Stimulated activated naive B cell treated with anti-CD40 and anti-IgM and Interleukin-4, amounts not matched to agents 10 μg/mL and 1 μg/mL and 100 μg/mL, for 72 hours (primary cell): ENCODE data around the gene GCM1.

ENCODE experiments used
- ATAC-seq, 2 donors: fragments of 150-1000 bp; cut with Tn5 transposase; replicated peaks; 2 replicates each; pipeline ENCODE4 v1.10.0; 2021; ENCODE audit warnings: moderate library complexity in 1 of 2
- DNase-seq: peaks from one replicate; pipeline ENCODE4 v3.0.0; 2021
- H3K27ac Mint-ChIP-seq: one replicate; pipeline ENCODE4 v1.8.0; 2022; ENCODE audit warnings: mild to moderate bottlenecking, mixed read lengths
- H3K27me3 Mint-ChIP-seq, 2 donors: one replicate each; pipeline ENCODE4 v1.8.0; 2022; ENCODE audit warnings: mixed read lengths in 2 of 2
- H3K36me3 Mint-ChIP-seq, 2 donors: one replicate each; pipeline ENCODE4 v1.8.0; 2022; ENCODE audit warnings: mixed read lengths in 2 of 2, mild to moderate bottlenecking in 1 of 2
- H3K4me1 Mint-ChIP-seq, 2 donors: one replicate each; pipeline ENCODE4 v1.8.0; 2022; ENCODE audit warnings: mixed read lengths in 2 of 2, mild to moderate bottlenecking in 1 of 2
- H3K4me3 Mint-ChIP-seq, 2 donors: one replicate each; pipeline ENCODE4 v1.8.0; 2022; ENCODE audit warnings: mild to moderate bottlenecking in 2 of 2, mixed read lengths in 2 of 2, moderate library complexity in 1 of 2
- H3K9me3 Mint-ChIP-seq, 2 donors: one replicate each; pipeline ENCODE4 v1.8.0; 2022; ENCODE audit warnings: mixed read lengths in 2 of 2, mild to moderate bottlenecking in 1 of 2

The GCM1 gene

GRCh38 chr6:53107091-53107490, 41.5 kb downstream of the GCM1 start:
- Mint-ChIP-seq H3K27ac (no peak overlapping the region), H3K36me3 (peaks cover 0 to 3% of the 10 kb centered on the region in 2 donors), H3K9me3 (no peaks in the 10 kb centered on the region), H3K4me3 (no peak overlapping the region), H3K4me1 (no peaks in the 10 kb centered on the region), H3K27me3 (no peaks in the 10 kb centered on the region)
- ATAC-seq: no peak
- DNase-seq: no peak

DNA sequence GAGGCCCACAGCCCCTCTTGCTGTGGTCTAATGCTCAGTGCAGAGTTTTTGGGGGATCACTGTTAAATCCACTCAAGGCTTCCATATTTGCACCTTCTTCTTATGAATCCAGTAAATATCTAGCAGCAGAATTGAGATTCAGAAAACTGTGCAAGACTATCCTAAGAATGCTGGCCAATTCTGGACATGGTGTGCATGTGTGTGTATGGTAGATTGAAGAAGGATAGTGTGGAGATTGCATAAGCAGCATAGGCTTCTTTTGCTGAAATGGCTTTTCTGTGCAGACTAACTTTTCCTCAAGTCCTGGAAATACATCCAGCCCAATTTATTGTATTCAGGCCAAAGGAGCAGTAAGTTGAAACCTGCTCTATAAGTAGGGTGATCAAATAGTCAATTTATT, 43.7 kb downstream of the GCM1 start:
- DNase-seq (no peak), ATAC-seq (no peak)
- H3K27me3 Mint-ChIP-seq: no peaks in the 10 kb centered on the region
- H3K4me1 Mint-ChIP-seq: no peaks in the 10 kb centered on the region
- no peak overlapping the region for H3K27ac Mint-ChIP-seq
- no peak overlapping the region for H3K4me3 Mint-ChIP-seq
- no peaks in the 10 kb centered on the region for H3K9me3 Mint-ChIP-seq
- H3K36me3 Mint-ChIP-seq: peaks cover 9 to 10% of the 10 kb centered on the region in 2 donors

DNA sequence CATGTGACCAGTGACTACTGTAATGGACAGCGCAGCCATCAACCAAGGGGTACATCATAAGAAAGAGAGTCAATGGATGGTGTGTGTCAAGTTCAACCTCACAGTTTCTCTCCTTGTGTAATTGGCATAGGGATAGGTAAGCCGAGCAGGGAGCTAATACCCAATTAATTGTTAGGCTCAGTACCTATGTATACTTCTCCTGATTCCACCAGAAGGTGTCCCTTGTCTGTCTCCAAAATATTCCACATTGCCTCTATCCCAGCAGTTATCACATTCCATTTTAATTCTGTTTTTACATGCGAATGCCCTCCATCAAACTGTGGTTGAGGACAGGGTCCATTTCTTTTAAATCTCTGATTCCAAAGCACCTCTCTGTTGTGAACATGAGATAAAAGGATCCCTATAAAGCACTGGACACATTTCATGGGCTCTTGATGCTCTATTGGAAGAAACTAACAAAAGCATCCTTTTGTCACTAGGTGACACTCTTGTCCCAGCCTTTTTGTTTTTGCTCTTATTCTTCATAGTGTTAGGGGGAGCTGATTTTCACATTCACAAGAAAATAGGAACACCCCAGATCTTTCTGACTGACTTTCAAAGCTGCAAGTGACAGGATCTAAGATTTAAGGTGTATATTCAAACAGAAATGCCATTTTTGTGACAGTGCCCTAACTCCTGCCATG, 44.5 kb downstream of the GCM1 start:
- H3K9me3 Mint-ChIP-seq: no peaks in the 10 kb centered on the region
- no peaks in the 10 kb centered on the region for H3K27me3 Mint-ChIP-seq
- H3K36me3 Mint-ChIP-seq: peaks cover 10% of the 10 kb centered on the region in 2 donors
- ATAC-seq (no peak), DNase-seq (no peak)
- no peak overlapping the region for H3K4me3 Mint-ChIP-seq
- no peak overlapping the region for H3K27ac Mint-ChIP-seq
- H3K4me1 Mint-ChIP-seq: no peaks in the 10 kb centered on the region

DNA sequence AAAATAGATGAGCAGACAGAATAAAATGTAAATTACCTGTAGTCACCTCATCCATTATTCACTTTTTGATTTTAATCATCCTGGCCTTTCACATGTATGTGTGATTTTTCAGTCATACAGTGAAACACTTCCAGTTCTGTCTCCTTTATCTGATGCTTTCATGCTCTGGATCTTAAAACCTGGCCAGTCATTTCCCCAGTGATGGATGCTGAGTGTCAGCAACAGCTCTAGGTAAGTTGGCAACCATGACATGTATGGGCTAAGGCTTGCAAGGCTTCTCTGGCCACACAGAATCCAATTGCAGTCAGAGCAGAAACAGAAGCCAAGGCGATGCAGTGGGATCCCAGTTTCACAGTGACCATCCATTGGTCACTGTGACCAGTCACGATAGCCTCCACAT, 47.6 kb downstream of the GCM1 start:
- H3K9me3 Mint-ChIP-seq: no peaks in the 10 kb centered on the region
- no peak overlapping the region for H3K4me3 Mint-ChIP-seq
- DNase-seq (no peak), ATAC-seq (no peak)
- H3K4me1 Mint-ChIP-seq: no peaks in the 10 kb centered on the region
- peaks cover 20 to 21% of the 10 kb centered on the region in 2 donors for H3K36me3 Mint-ChIP-seq
- H3K27me3 Mint-ChIP-seq: no peaks in the 10 kb centered on the region
- H3K27ac Mint-ChIP-seq: no peak overlapping the region

DNA sequence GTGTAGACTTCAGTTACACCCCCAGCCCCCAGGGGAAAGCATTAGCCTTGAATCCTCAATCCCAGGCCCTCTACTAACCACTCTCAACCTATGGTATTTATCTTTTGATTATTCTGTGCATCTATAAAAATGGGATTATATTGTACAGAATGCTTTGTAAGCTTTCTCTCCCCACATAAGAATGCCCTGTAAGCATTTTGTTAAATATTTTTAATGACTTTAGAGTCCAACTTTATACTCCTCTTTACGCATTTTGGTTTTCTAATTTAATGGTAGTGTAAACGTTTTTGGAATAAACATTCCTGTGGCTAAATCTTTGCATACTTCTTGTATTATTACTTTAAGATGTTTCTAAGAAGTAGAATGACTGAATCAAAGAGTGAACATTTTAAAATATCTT, 48.1 kb downstream of the GCM1 start:
- Mint-ChIP-seq H3K27me3 (no peaks in the 10 kb centered on the region), H3K9me3 (no peaks in the 10 kb centered on the region), H3K27ac (no peak overlapping the region), H3K4me3 (no peak overlapping the region), H3K4me1 (no peaks in the 10 kb centered on the region), H3K36me3 (peaks cover 21 to 23% of the 10 kb centered on the region in 2 donors)
- no peak for DNase-seq
- ATAC-seq: no peak

DNA sequence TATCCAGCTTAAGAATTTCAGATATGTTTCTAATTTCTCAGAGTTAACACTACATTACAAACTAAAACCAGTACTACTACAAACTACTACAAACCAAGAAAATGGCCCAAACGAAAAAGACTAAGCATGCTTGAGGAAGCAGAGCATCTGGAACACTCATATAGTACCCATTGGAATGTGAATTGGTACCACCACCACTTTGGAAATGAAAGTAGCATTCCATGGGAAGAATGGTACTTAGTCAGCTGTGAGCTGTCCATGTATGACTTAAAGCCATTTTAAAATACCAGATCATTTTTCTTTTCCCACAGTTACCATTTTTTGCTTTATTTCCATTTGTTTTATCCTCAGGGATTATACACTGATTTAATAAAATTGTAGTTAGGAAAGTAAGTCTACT, 52.9 kb downstream of the GCM1 start:
- H3K9me3 Mint-ChIP-seq: no peaks in the 10 kb centered on the region
- H3K27me3 Mint-ChIP-seq: no peaks in the 10 kb centered on the region
- ATAC-seq (no peak), DNase-seq (no peak)
- no peak overlapping the region for H3K27ac Mint-ChIP-seq
- no peak overlapping the region for H3K4me3 Mint-ChIP-seq
- H3K4me1 Mint-ChIP-seq: no peaks in the 10 kb centered on the region
- peaks cover 30 to 33% of the 10 kb centered on the region in 2 donors for H3K36me3 Mint-ChIP-seq

DNA sequence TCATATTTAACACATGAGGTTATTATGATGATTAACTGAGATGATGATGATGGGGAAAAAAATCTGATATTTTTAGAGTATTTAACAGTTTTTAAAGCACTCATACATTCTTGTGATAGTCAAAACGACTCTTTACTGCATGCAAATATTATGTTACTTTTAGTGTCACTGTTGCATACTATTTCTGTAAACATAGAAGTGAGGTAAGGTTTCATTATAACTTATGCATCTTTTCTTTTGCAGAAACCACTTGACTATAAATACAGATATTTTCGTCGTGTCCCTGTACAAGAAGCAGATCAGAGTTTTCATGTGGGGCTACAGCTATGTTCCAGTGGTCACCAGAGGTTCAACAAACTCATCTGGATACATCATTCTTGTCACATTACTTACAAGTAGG, 53.4 kb downstream of the GCM1 start:
- no peak for ATAC-seq
- Mint-ChIP-seq H3K36me3 (peaks cover 29 to 33% of the 10 kb centered on the region in 2 donors), H3K4me3 (no peak overlapping the region), H3K27ac (no peak overlapping the region), H3K4me1 (no peaks in the 10 kb centered on the region), H3K9me3 (no peaks in the 10 kb centered on the region), H3K27me3 (no peaks in the 10 kb centered on the region)
- no peak for DNase-seq

- Mint-ChIP-seq H3K27ac (no peak overlapping the region), H3K4me1 (no peaks in the 10 kb centered on the region), H3K36me3 (peaks cover 29 to 40% of the 10 kb centered on the region in 2 donors), H3K27me3 (no peaks in the 10 kb centered on the region), H3K9me3 (no peaks in the 10 kb centered on the region), H3K4me3 (no peak overlapping the region)
- ATAC-seq: no peak
- no peak for DNase-seq
These were observed 58.1 kb downstream of the GCM1 start for GRCh38 chr6:53090576-53090975.

DNA sequence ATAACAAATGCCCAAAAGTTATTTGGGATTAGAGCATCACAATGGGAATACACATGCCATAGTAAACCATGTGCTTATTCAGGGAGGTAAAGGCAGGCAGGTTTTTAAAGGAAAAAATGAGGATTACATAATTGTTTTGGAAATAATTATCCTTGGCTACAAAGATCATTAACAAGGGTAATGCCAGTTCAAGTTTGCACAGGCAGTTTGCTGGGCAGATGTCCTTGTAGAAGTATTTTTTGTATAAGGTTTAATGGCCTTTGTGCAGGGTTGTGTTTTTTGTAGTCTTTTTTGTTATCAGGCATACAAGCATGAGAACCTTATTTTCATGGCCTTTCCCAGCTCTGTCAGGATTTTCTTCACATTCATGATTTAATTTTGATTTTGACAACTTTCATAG, 58.7 kb downstream of the GCM1 start:
- peaks cover 28 to 40% of the 10 kb centered on the region in 2 donors for H3K36me3 Mint-ChIP-seq

DNA sequence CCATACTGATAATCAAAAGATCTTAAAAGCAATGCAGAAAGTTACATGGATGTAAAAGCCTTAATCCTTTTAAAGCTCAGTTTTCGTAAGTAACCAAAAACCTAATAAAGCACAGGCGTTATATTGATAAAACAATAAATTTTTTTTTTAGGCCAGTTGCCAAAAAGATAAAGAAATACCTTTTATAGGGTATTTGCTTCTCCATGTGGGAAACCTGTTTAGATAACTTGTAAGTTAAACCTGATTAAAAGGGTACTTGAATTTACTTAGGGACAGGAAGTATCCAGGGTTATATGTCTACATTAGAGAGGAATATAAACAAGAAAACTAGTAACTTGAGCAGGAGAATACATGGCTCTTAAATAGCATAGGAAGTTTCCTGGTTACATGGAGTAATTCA, 62.3 kb downstream of the GCM1 start:
- H3K4me3 Mint-ChIP-seq: no peak overlapping the region
- no peak for DNase-seq
- no peaks in the 10 kb centered on the region for H3K9me3 Mint-ChIP-seq
- no peaks in the 10 kb centered on the region for H3K4me1 Mint-ChIP-seq
- H3K36me3 Mint-ChIP-seq: peaks cover 26 to 32% of the 10 kb centered on the region in 2 donors
- no peak for ATAC-seq
- no peak overlapping the region for H3K27ac Mint-ChIP-seq
- H3K27me3 Mint-ChIP-seq: no peaks in the 10 kb centered on the region

More for the DNA sequence above, 58.7 kb downstream of the GCM1 start:
- H3K27ac Mint-ChIP-seq: no peak overlapping the region
- ATAC-seq: no peak
- no peaks in the 10 kb centered on the region for H3K4me1 Mint-ChIP-seq
- no peak overlapping the region for H3K4me3 Mint-ChIP-seq
- H3K9me3 Mint-ChIP-seq: no peaks in the 10 kb centered on the region
- no peaks in the 10 kb centered on the region for H3K27me3 Mint-ChIP-seq
- no peak for DNase-seq

DNA sequence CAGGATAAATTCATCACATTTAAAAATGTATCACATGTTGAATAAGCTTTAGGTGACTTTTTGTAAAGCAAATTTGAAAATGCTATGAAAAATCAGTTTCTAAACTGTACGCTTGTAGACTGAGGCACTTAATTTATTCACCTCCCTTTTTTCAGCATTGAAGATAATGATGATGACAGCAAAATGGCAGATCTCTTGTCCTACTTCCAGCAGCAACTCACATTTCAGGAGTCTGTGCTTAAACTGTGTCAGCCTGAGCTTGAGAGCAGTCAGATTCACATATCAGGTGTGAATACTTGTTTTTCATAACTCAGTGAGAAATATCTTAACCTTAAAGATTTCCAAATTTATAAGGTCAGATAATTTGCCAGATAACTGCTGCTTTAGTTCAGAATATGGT, 67.8 kb downstream of the GCM1 start:
- H3K4me3 Mint-ChIP-seq: no peak overlapping the region
- no peak for DNase-seq
- no peak for ATAC-seq
- no peak overlapping the region for H3K27ac Mint-ChIP-seq
- no peaks in the 10 kb centered on the region for H3K9me3 Mint-ChIP-seq
- H3K4me1 Mint-ChIP-seq: no peaks in the 10 kb centered on the region
- peaks cover 20 to 24% of the 10 kb centered on the region in 2 donors for H3K36me3 Mint-ChIP-seq
- H3K27me3 Mint-ChIP-seq: no peaks in the 10 kb centered on the region
